Measurements from ENCODE around the gene PAM16. TPM values are rescaled to one million over a fixed set of nuclear protein-coding genes. Genes with fewer than 3 reads are reported as not detected.

Gene PAM16
- polyA plus RNA-seq, 3 donors = 16.8 to 19.6 (median 16.8) TPM

DNA sequence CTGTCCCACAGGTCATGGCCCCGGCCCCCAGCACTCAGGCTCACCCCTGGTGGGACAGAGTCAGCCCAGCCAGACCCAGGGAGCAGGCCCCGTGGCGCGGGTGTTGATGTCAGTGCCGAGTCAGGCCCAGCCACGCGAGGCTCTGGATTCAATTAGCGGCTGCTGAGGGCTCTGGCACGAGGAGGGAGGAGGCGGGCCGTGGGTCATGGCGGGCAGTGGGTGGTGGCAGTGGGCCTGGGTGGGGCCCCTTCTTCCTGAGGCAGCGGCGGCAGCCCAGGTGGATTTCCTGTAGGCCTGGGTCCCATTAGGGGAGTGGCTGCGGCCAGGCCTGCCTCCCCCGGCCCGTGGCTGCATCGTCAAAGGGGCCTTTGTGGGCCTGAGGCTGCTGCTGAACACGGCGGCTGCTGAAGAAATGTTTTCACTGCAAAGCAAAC lies 33.4 kb upstream of the PAM16 start:
- no peak for DNase-seq (ENCODE audit: low read depth in 3 of 3, low spot score in 2 of 3)

DNA sequence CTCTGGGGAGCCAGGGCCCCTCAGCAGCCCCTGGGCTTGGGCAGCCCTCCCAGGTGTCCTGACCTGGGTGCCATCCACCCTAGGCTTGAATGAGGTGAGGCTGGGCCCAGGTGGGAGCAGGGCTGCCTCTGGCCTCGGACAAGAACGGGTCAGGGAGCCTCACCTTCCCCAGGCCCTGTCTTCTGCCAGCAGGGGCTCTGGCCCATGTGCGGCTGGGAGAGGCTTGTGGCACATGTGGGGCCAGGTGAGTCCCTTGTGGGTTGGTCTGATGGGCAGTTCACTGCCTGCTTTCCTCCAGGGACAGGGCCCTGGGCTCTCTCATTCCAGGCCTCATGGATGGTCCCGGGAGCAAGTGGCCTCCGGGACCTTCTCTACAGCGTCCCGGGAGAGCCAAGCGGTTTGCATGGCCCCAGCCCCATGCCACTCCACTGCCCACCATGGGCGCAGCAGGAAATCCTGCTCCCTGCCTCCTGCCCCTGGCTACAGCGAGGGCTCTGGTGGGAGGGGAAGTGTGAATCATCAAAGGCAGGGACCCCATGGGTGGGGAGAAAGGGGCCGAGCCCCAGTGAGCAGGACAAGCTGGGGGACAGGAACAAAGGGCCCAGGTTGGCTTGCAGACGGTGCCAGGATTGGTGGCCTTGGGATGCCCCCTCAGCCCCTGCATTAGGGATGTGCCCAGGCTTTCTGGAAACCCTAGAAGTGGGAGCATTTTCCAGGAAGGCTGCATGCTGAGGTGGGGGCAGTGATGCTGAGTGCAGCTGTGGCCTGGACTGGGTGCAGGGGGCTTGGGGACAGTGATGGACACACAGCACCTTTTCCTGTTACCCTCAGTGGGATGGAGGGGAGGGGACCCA lies 32.7 kb upstream of the PAM16 start:
- DNase-seq (ENCODE audit: low read depth in 3 of 3, low spot score in 2 of 3) = no peak

DNA sequence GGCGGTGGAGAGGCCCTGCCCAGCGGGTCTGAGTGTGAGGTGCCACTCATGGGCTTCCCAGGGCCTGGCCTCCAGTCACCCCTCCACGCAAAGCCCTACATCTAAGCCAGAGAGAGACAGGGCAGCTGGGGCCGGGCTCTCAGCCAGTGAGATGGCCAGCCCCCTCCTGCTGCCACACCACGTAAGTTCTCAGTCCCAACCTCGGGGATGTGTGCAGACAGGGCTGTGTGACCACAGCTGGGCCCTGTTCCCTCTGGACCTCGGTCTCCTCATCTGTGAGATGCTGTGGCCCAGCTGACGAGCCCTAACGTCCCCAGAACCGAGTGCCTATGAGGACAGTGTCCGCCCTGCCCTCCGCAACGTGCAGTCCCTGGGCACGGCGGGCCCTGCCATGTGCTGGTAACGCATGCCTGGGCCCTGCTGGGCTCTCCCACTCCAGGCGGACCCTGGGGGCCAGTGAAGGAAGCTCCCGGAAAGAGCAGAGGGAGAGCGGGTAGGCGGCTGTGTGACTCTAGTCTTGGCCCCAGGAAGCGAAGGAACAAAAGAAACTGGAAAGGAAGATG lies 31.8 kb upstream of the PAM16 start:
- no peak for DNase-seq (ENCODE audit: low read depth in 3 of 3, low spot score in 2 of 3)

DNA sequence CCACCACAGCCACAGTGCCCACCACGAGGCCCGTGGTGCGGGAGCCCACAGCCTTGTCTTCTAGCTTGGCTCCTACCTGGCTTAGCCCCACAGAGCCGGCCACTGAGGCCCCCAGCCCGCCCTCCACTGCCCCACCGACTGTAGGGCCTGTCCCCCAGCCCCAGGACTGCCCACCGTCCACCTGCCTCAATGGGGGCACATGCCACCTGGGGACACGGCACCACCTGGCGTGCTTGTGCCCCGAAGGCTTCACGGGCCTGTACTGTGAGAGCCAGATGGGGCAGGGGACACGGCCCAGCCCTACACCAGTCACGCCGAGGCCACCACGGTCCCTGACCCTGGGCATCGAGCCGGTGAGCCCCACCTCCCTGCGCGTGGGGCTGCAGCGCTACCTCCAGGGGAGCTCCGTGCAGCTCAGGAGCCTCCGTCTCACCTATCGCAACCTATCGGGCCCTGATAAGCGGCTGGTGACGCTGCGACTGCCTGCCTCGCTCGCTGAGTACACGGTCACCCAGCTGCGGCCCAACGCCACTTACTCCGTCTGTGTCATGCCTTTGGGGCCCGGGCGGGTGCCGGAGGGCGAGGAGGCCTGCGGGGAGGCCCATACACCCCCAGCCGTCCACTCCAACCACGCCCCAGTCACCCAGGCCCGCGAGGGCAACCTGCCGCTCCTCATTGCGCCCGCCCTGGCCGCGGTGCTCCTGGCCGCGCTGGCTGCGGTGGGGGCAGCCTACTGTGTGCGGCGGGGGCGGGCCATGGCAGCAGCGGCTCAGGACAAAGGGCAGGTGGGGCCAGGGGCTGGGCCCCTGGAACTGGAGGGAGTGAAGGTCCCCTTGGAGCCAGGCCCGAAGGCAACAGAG lies 31.0 kb upstream of the PAM16 start:
- DNase-seq (ENCODE audit: low read depth in 3 of 3, low spot score in 2 of 3) = no peak

DNA sequence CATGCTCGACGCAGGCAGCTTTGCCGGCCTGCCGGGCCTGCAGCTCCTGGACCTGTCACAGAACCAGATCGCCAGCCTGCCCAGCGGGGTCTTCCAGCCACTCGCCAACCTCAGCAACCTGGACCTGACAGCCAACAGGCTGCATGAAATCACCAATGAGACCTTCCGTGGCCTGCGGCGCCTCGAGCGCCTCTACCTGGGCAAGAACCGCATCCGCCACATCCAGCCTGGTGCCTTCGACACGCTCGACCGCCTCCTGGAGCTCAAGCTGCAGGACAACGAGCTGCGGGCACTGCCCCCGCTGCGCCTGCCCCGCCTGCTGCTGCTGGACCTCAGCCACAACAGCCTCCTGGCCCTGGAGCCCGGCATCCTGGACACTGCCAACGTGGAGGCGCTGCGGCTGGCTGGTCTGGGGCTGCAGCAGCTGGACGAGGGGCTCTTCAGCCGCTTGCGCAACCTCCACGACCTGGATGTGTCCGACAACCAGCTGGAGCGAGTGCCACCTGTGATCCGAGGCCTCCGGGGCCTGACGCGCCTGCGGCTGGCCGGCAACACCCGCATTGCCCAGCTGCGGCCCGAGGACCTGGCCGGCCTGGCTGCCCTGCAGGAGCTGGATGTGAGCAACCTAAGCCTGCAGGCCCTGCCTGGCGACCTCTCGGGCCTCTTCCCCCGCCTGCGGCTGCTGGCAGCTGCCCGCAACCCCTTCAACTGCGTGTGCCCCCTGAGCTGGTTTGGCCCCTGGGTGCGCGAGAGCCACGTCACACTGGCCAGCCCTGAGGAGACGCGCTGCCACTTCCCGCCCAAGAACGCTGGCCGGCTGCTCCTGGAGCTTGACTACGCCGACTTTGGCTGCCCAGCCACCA lies 30.2 kb upstream of the PAM16 start:
- DNase-seq (ENCODE audit: low read depth in 3 of 3, low spot score in 2 of 3) = no peak

DNA sequence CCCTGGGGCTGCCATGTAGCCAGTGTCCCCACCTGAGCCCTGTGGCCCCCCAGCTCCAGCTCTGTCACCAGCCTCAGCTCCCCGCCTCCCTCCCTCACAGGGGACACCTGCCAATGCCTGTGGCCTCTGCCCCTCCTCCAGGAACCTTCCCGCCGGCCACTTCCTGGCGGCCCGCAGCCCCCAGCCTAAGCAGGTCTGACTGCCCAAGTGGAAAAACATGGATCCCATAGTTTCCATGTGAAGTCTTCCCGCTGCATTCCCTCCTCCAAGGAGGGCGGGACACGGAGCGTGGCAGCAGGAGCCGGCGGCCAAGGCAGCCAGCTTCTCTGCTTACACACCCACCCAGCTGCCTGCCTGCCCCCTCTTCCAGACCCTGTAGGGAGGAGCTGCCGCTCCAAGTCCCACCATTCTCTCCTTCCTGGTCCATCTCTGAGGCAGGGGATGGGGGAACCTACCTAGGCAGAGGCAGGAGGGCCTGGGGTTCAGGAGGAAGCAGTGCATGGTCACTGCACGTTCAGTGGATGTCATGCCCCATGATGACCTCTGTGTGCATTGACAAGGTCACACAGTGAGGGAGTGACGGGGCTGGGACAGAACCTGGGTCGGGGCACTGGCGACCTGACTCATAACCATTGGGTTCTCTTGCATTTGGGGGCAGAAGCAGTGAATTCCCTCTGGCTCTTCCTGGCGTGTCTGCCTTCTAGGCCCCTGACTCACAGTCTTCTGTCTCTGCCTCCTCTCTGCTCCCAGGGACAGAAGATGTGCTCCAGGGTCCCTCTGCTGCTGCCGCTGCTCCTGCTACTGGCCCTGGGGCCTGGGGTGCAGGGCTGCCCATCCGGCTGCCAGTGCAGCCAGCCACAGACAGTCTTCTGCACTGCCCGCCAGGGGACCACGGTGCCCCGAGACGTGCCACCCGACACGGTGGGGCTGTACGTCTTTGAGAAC lies 29.3 kb upstream of the PAM16 start:
- DNase-seq (ENCODE audit: low read depth in 3 of 3, low spot score in 2 of 3) = no peak

DNA sequence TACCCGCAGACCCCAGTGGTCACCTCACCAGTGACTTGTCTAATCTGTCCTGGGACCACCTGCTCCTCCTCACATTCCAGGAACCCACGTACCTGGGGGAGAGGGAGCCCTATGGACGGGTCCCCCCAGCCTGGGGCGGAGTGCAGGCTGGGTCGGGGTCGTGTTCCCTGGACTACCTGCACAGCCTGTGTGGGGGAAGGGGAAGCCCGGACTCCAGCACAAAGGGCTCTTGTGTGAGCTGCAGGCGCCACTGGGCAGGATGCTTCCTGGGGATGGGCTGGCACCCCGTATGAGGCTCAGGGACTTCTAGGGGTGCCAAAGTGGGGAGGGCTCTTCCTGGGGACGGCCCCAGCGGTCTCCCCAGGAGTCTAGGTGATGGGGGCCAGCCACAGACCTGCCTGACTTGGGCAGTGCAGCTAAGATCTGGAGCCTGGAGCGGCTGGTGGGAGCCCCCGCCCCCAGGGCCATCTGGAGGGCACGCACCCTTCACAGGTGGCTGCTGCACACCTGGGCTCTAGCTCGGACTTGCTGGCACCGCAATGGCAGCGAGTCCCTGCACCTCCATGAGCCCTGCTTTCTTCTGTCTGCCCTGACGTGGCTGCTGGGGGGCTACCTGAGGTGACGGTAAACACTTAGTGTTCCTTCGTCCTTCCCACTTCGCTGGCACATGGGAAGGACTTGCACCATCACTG lies 28.0 kb upstream of the PAM16 start:
- DNase-seq (ENCODE audit: low read depth in 3 of 3, low spot score in 2 of 3) = no peak

DNA sequence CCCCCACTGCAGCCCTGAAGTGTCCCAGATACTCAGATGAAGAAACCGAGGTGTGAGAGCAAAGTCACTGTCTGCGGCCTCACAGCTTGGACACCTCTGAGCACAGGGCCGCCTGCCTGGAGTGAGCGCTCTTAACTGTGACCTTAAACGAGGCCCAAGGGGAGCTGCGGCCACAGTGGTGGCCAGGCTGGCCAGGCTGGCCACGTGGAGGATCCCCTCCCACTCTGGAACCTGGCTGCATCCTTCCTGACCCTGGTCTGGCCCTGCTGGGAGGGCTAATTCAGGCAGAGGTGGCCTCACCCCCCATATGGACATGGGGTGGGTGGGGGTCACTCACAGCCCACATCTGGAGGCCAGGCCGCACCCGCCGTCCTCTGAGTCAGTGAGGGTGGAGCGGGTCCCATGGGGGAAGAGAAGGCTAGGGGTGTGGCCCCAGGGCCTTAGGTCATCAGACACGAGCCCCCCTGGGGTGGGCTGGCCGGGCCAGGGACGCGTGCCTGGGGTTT lies 27.1 kb upstream of the PAM16 start:
- no peak for DNase-seq (ENCODE audit: low read depth in 3 of 3, low spot score in 2 of 3)

DNA sequence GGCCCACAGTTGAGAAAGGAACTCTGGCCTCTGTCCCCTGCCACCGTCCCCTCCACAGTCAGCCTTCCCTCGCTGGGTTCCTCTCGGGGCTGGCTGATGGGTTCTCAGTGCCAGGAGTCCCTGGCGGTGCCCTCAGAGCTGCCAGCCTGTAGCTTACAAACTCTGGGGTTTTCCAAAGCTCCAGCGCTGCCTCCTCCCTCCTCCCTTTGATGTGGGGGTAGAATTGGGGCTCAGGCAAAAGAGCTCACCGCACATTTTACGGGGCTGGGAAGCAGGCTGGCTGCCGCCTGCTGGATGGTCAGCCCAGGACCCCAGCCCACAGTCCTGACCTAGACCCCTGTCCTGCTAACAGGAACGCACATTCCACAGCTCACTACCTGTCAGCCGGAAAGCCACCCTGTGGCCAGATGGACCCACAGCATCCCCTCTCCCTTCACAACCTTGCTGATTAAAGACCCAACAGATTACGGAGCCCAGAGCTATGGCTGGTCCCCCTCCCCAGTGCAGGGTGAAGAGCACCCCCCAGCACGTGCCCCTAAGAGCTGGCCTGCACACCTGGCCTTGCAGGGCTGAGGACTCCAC lies 26.5 kb upstream of the PAM16 start:
- DNase-seq (ENCODE audit: low read depth in 3 of 3, low spot score in 2 of 3) = no peak

DNA sequence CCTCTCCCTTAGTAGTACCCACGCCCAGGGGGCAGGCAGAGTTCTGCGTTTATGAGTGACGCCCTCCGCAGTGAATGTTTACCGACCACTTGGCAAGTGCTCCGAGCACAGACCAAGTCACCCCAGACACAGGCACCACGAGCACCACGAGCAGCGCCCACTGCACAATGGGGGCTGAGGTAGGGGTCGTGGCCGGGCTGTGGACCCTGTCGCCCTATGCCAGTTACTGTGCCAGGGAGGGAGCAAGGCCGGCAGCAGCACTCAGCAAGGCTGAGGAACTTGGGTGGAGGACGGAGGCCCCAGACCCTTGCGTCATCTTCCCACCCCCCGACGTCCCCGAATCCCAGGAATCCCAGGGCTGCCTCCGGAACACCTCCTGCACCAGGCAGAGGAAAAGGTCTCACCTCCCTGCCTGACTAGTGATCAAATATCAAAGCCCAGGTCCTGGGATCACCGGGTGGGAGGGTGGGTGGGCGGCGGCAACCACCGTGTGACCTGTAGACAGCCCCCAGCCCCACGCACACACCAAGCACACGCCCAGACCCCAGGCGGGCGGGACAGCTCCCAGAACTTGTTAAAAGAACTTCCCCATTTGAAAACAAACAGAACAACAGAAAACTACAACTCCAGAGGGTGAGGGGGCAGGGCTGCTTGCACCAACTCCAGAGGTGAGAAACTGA lies 25.9 kb upstream of the PAM16 start:
- no peak for DNase-seq (ENCODE audit: low read depth in 3 of 3, low spot score in 2 of 3)

DNA sequence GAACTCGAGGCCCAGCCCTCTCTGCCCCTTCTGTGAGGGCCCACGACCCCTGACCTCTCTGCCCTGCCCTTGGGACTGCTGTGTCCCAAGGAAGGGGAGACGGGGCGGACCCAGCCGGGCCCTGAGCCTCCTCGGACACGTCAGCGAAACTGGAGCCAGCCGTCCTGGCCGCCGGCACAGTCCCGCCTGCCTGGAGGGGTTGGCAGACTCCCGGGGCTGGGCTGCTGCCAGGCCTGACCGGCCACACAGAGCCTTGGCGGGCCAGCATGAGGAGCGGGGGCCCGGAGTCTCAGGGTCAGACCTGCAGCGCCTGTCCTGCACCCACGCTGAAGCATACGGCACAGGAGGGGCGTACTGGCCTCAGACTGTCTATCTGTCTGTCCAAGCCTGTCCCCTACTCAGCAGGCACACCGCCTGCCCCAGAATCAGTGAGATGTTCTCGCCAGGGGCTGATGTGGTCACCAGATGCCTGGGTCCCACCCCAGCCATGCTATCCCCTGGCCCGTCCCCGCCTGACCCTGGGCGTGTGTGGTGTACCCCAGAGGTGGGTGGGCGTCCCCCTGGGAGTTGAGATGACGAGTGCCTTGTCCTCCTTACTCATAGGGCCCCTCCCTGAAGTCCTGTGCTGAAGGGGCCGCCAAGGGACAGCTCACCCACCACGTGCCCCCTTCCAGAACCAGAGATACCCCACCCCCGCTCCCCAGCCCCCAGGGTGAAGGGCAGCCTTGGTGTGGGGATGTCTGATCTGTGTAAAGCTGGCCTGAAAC lies 25.2 kb upstream of the PAM16 start:
- DNase-seq (ENCODE audit: low read depth in 3 of 3, low spot score in 2 of 3) = no peak

DNA sequence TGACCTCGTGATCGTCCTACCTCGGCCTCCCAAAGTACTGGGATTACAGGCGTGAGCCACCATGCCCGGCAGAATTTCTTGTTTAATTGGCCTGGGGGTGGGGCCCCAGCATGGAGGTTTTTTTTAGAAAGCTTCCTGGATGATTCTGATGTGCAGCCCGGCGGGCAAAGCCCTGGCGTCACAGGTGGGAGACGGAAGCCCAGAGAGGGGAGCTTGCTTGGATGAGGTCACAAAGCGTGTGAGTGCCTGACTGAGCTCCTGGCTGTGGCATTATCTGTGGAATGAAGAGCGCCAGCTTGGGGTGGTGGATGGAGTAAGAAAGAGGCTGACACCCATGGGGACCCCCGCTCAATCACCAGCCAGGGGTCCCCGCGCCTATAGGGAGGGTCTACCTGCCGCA lies 24.6 kb upstream of the PAM16 start:
- DNase-seq (ENCODE audit: low read depth in 3 of 3, low spot score in 2 of 3) = no peak

DNA sequence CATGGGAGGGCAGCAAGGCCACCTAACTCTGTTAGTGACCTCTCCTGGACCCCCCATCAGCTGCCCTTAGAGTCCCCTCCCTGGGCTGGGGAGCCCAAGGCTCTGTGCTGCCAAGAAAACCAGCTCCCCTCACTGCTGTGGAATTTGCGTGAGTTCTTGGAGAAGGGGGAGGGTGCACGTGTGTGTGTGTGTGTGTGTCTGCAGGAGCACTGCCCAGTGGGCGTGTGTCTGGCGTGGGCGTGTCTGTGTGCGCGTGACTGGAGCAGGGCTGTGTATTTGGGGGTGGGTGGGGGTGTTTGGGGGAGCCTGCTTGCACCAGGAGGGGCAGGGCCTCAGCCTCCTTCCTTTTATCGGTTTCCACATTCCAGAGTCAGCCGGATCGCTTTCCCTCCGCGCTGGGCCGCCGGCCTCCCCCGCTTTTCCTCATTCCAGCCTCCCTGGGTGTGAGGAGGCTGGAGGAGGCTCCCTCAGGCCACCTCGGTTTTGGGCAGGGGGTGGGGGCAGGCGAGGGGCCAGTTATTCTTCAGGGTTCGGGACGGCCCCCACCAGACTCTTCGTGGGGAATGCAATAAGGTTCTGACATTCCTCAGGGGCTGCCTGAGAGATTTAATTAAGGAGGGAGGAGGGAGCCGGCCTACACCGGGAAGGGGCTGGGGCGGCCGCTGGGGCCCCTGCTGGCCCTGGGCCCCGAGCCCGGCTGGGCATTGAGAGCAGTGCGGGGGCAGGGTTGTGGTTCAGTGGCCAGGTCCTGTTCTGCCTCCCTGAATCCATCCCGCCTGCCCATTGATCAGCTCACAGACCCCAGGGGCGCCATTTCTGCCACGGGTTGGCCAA lies 23.0 kb upstream of the PAM16 start:
- no peak for DNase-seq (ENCODE audit: low read depth in 3 of 3, low spot score in 2 of 3)

DNA sequence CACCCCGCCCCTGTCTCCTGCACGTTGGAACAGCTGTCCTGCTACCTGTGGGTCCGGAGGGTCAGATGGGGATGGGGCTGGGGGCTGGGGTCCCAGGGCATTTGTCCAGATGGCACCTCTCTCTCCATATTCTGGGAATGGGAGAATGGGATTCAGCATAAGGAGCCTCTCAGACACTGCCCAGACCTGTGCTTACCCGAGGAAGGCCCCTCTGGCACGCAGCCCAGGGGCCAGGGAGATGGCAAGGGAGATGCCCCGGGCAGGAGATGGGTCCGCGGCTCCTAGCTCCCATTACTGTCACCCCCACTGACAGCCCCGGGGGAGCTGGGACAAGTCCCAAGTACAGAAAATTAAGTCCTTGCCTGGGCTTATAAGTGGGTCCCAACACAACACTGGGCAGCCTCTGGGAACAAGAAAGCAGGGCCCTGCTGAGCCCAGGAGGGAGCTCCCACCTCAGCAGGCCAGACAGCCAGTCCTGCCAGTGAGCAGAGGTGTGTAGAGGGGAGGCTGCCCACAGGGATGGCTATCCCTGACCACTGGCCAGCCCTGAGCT lies 22.3 kb upstream of the PAM16 start:
- no peak for DNase-seq (ENCODE audit: low read depth in 3 of 3, low spot score in 2 of 3)

DNA sequence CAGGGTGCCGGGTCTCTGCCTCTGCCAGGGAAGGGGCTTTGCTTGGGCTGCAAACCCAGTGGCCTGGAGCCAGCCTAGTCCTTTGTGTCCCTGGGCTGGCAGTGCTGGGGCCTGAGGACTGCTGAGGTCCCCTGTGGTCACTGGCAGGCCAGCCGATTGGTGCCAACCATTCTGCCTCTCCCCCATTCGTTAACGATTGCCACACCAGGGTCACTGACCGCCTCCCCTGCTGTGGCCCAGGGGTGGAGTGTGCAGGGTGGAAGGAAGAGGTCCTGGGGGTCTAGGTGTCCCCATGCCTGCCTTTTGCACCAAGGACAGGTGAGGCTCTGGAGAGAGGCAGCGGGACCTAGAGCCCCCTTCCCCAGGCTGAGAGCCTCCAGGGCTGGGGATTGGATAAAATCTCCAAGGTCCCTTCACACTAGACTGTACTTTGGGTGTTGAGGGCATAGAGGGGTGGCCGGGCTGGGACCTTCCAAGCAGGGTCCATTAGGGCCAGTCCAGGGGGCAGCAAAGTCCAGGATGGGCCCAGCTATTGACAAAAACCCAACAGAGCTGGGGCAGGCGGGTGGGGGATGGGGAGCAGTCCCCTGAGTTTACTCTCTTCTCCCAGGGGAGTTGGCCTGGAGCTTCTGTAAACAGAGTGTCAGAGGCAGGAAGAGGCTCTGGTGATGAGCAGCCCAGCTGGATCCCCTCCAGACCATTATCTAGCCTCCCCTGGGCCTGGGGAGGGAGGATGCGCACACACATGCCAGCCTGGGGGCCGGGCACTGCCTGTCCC lies 21.6 kb upstream of the PAM16 start:
- DNase-seq (ENCODE audit: low read depth in 3 of 3, low spot score in 2 of 3) = no peak
